Germinal center (tissue), 1 donor: Measurements from ENCODE around the gene SHLD2.
"Not testable (repeated sequence)": the region's sequence is repeated elsewhere in the genome, so short reads cannot be mapped to it uniquely, and the experiment has no call there.

Experiments
- DNase-seq: peaks from one replicate; pipeline ENCODE4 v3.0.0; 2012; ENCODE audit warnings: mixed read lengths, low spot score

Gene SHLD2

GRCh38 chr10:87094373-87095235 is at the start of gene SHLD2, which contains the start of gene GLUD1:
Gene SHLD2, plus strand, starts transcription at chr10:87095206. Its CDS starts 56,149 bp downstream, at chr10:87151355.
Gene GLUD1, minus strand, starts transcription at chr10:87094843. Its CDS starts 74 bp downstream, at chr10:87094769.
- DNase-seq: peak; percentile 94

DNA sequence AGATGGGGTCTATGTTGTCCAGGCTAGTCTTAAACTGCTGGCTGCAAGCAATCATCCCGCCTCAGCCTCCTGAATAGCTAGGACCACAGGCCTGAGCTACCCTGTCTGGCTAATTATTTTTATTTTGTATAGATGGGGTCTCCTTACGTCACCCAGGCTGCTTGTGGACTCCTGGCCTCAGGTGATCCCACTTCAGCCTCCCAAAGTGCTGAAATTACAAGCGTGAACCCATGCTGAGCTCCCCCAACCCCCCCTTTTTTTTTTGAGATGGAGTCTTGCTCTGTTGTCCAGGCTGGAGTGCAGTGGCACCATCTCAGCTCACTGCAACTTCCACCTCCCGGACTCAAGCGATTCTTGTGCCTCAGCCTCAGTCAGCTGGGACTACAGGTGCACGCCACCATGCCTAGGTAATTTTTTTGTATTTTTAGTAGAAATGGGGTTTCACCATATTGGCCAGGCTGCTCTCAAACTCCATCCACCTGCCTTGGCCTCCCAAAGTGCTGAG is 49.5 kb upstream of the SHLD2 start:
- no peak for DNase-seq

DNA sequence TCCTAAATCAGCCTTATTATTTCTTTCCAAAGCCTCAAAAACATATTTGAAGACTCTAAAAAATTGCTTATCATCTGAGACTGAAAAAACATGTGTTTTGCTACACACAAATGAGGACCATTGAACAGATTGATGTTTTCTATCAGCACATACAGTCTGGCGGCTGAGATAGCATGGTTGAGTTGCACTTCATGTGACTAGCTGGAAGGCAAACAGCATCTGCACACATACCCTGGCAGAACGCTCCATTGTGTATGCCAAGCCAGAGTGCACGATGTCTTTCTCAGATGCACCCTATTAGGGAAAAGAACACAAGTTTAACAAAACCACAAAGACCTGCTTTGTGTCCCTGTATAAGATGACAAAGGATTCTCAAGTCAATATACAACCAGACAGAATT is 41.9 kb upstream of the SHLD2 start:
- DNase-seq: no peak

GRCh38 chr10:87053577-87054181 is 41.3 kb upstream of the SHLD2 start:
- no peak for DNase-seq

DNA sequence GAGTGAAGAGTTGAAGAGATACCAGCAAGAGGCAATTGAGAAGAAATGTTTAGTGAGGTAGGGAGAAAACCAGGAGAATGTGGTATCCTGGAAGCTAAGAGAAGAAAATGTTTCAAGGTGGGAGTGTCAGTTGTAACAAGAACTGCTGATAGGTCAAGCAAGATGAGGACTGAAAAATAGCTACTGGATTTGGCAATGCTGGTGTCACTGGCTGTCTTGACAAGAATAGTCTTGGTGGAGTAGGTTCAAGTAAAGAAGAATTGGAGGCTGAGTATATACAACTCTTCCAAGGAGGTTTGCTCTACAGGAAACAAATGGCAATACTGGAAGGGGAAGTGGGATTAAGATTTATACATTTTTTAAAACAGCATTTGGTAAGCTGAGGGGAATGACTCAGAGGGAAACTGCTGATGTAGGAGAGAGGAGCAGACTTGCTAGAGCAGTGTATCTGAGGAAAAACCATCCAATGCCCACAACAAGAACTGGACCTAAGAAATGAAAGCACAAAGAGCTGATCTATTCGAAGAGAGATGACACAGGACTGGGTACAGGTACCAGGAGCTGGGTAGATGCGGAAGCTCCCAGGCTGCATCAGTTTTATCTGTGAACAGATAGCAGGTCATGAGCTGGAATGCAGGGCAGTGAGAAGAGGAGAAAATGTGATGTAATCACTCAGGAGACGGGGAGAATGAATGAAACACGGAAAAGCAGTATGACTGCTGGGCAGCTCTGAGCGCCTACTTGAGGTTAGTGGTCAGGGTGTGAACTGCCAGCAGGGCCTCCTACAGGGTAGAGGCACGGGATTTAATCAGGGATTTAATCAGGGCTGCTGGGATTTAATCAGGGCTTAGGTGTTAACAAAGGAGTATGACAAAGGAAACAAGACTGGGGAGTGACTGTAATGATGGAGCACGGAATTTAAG is 40.4 kb upstream of the SHLD2 start:
- no peak for DNase-seq

DNA sequence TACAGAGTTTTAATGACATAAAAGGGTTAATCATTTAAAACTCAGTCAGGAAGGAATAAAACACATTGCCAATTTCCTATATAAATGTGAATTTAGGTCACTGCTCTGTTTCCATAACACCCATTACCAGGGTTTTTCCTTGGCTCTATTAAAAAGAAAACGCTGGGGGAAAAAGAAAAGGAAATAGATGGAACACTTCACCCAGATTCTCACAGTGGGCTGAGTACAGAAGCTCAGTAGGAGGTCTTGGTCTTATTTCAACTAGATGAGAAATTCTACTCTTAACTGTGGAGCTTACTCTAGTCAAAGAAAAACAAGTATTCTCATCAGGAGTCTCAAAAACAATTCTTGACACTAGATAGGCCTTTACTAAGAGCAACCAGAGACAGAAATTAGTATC is 36.8 kb upstream of the SHLD2 start:
- no peak for DNase-seq

DNA sequence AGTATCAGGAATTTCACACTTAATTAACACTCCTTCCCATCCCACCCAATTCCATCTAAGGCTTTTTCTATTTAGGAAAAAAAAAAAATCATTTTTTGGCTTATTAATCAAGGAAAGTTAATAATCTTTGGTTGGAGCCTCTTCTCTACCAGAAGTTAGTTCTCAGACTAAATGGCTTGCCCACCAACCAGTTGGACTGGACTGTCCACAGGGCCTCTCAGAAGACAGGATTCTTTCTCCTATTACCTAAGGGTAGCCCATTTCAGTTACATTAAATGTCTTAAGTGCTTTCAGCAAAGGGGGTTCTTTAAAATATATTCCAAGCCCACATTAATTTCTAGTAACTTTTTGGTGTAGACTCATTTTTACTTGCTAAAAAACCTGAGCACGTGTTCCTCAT is 35.6 kb upstream of the SHLD2 start:
- no peak for DNase-seq

DNA sequence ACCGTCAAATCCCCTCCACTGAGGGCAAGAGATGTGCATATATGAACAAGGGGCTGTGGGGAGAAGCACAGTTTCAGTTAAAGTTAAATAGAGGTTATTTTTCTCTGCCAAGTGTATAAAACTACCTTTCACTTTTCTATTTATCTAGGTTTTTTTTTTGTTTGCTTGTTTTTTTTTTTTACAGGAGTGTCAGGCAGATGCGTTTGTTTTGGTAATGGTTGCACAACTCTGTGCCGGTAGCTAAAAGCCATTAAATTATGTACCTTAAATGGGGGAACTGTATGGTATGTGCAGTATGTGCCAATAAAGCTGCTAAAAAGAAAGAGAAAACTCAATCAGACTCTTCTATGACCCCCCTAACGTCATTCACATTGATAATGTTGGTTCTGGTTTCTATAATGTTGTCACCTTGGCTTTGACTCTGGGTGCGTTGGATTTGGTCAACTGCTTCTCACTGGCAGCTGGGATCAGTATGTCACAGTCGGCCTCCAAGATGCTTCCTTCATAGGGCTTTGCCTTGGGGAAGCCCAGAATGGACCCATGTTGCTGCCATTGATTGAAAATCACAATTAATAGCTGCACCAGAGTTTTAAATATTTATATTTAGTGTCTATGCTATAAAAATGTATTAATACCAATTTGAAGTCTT is 34.6 kb upstream of the SHLD2 start:
- no peak for DNase-seq

- no peak for DNase-seq
These were observed 30.4 kb upstream of the SHLD2 start for GRCh38 chr10:87064651-87065050.

DNA sequence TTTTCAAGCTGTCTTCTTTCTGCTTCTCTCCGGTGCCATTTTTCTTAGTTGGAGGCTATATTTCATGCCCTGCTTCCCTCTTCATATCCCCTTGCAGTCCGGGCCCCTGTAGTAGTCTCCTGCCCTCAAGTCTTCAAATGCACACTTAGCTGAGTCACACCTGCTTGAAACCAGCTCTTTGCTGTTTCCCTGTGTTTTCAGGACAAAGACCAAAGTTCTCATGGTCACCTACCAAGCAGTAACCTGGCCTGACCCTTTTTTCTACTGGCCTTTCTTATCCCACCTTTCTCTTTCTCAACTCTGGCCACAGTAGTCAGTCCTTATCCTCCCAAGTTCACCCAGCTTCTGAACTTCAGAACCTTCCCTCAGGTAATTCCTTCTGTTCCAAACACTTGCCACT is 28.8 kb upstream of the SHLD2 start:
- DNase-seq: no peak

DNA sequence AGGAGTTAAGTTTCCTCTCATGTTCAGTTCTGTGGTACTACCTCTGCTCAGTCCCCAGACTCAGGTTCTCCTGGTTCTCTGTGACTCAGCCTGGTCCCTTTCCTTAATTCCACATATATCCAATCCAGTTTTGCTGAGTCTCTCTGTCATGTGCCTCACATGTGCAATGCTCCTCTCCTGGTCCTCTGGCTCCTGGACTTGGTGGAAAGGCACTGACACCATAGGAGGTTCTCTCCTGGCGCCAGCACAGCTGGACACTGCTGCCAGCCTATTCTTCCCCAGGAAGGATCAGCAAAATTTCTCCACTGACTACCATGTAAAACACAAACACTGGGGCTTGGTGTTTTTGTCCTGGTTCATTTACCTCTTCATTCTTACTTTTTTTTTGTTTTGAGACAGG is 28.1 kb upstream of the SHLD2 start:
- no peak for DNase-seq

DNA sequence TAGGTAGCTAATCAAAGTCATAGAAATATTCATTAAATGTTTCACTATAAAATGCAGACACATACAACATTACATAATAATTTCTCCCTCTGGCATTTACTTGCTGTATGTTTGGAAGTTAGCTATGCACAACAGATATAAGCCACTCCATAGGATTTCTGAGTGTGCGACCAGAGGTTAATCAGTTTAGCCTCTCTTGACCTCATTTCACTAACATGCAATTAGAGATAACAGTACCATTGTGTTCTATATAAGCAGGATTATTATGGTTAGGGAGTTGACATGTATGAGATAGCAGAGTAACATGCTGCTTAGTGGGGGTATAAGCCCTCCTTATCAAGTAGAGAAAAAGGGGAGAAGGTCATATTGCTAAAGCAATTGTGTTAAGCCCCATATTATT is 26.7 kb upstream of the SHLD2 start:
- DNase-seq: no peak

DNA sequence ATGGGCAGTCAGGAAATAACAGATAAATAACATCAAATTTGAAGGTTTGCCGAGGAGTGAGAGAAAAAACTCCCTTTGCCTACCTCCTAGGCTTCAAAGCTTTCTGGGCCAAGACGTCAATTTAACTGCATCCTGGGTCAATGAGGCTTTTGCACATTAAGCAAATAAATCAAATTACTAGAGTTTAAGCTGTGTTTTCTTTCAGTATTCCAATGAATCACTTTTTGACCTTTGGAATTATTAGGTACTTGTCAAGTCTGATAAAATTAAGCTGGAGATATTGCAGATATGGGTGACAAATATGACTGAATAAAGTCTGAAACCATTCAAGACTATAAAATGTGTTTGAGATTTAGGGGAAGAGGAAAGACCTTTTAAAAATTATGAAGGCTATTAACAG is 22.6 kb upstream of the SHLD2 start:
- DNase-seq: no peak

GRCh38 chr10:87076421-87076820 is 18.6 kb upstream of the SHLD2 start:
- DNase-seq: not testable (repeated sequence)

GRCh38 chr10:87079106-87079836 is 15.7 kb upstream of the SHLD2 start:
- DNase-seq: no peak

DNA sequence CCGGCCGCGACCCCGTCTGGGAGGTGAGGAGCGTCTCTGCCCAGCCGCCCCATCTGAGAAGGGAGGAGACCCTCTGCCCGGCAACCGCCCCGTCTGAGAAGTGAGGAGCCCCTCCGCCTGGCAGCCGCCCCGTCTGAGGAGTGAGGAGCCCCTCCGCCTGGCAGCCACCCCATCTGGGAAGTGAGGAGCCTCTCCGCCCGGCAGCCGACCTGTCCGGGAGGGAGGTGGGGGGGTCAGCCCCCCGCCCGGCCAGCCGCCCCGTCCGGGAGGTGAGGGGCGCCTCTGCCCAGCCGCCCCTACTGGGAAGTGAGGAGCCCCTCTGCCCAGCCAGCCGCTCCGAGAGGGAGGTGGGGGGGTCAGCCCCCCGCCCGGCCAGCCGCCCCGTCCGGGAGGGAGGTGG is 14.4 kb upstream of the SHLD2 start:
- DNase-seq: not testable (repeated sequence)

DNA sequence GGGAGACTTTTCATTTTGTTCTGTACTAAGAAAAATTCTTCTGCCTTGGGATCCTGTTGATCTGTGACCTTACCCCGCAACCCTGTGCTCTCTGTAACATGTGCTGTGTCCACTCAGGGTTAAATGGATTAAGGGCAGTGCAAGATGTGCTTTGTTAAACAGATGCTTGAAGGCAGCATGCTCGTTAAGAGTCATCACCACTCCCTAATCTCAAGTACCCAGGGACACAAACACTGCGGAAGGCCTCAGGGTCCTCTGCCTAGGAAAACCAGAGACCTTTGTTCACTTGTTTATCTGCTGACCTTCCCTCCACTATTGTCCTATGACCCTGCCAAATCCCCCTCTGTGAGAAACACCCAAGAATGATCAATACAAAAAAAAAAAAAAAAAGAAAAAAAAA is 13.4 kb upstream of the SHLD2 start:
- DNase-seq: not testable (repeated sequence)

- not testable (repeated sequence) for DNase-seq
These were observed 12.8 kb upstream of the SHLD2 start for GRCh38 chr10:87082219-87082618.

DNA sequence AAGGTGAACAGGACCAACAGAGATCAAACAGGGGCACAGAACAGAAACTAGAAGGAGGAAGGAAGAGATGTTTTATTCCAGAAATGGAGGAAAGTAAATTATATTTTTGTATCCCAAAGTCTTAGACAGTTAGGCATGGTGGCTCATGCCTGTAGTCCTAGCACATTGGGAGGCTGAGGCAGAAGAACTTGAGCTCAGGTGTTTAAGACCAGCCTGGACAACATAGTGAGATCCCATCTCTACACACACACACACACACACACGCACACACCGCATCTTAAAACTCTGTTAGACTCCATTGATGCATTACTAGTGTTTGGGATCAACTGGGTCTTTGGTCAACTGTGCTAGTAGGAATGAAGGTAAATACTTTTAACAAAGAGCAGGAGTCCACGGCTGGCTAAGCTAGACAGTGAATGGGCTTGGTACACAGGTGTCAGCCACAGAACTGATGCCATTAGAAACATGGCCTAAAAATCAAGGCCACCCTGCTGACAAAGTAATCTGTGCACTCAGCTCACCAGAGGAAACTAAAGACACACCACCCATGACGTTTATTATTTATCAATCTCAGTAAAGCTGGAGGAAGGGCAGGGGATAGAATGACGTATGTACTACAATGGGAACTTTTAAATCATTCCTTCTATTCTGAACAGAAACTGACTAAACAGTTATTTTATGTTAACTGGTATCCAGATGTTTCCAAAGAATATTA is 11.3 kb upstream of the SHLD2 start:
- DNase-seq: not testable (repeated sequence)

GRCh38 chr10:87084291-87084782 is 10.7 kb upstream of the SHLD2 start:
- DNase-seq: not testable (repeated sequence)
